GM20431 (cell line): ENCODE measurements around the gene BLOC1S3.

Source experiments
- in situ Hi-C: fragments of 300-500 bp; cut with MseI, MboI; formaldehyde crosslinking; loops from one replicate; pipeline ENCODE4 v1.15.0; 2020; ENCODE audit warnings: low sequenced_read_pairs; ENCODE audit not compliant: unreplicated experiment

BLOC1S3 gene

GRCh38 chr19:45145270-45146189, 33.1 kb upstream of the BLOC1S3 start:
- in situ Hi-C loops: no loop called here

GRCh38 chr19:45146251-45146650, 32.3 kb upstream of the BLOC1S3 start:
- in situ Hi-C loops: no loop called here

- in situ Hi-C loops: no loop called here
Observed at GRCh38 chr19:45146741-45147205, 31.8 kb upstream of the BLOC1S3 start.

- in situ Hi-C loops: no loop called here
Observed at GRCh38 chr19:45147835-45148676, 30.5 kb upstream of the BLOC1S3 start.

- in situ Hi-C loops: no loop called here
Observed at GRCh38 chr19:45149129-45149528, 29.5 kb upstream of the BLOC1S3 start.

- in situ Hi-C loops: no loop called here
Observed at GRCh38 chr19:45150180-45150579, 28.4 kb upstream of the BLOC1S3 start.

- in situ Hi-C loops: no loop called here
Observed at GRCh38 chr19:45150751-45151281, 27.8 kb upstream of the BLOC1S3 start.

- in situ Hi-C loops: no loop called here
Observed at GRCh38 chr19:45151320-45151719, 27.3 kb upstream of the BLOC1S3 start.

GRCh38 chr19:45151821-45152503, 26.6 kb upstream of the BLOC1S3 start:
- in situ Hi-C loops: no loop called here

GRCh38 chr19:45152504-45153338, 25.9 kb upstream of the BLOC1S3 start:
- in situ Hi-C loops: no loop called here

GRCh38 chr19:45153339-45154063, 25.1 kb upstream of the BLOC1S3 start:
- in situ Hi-C loops: no loop called here

GRCh38 chr19:45154064-45154827, 24.3 kb upstream of the BLOC1S3 start:
- in situ Hi-C loops: no loop called here

- in situ Hi-C loops: no loop called here
Observed at GRCh38 chr19:45156011-45156630, 22.5 kb upstream of the BLOC1S3 start.

- in situ Hi-C loops: no loop called here
Observed at GRCh38 chr19:45156751-45157150, 21.8 kb upstream of the BLOC1S3 start.

- in situ Hi-C loops: no loop called here
Observed at GRCh38 chr19:45158503-45159209, 19.9 kb upstream of the BLOC1S3 start.

- in situ Hi-C loops: no loop called here
Observed at GRCh38 chr19:45159210-45159970, 19.2 kb upstream of the BLOC1S3 start.
